Heart left ventricle (tissue), 16 donors: ENCODE results near the gene RPL32. TPM values are rescaled to one million over a fixed set of nuclear protein-coding genes. Genes with fewer than 3 reads are reported as not detected.

Source experiments
- ATAC-seq, 4 donors: fragments of 200-7000 bp; cut with Tn5 transposase; one replicate each; pipeline ENCODE4 v1.9.1; 2020 to 2022; ENCODE audit warnings: moderate library complexity in 4 of 4, mild to moderate bottlenecking in 3 of 4, moderate number of reproducible peaks in 1 of 4
- DNase-seq, 5 donors: peaks; one replicate each; pipeline ENCODE4 v3.0.0-alpha.2; 2020
- H3K27ac ChIP-seq, 12 donors: fragments of 200-600 bp; sonication (generic) in 4 of 12; one replicate each; pipeline versions ENCODE4 v1.5.0 to v1.8.0; 2016 to 2022; ENCODE audit warnings: mild to moderate bottlenecking in 2 of 12
- H3K27me3 ChIP-seq, 9 donors: fragments of 200-600 bp; sonication (generic) in 2 of 9; one replicate each; pipeline versions ENCODE4 v1.5.1 to v1.8.0; 2016 to 2022; ENCODE audit warnings: mild to moderate bottlenecking in 3 of 9
- H3K36me3 ChIP-seq, 9 donors: fragments of 200-600 bp; sonication (generic) in 2 of 9; one replicate each; pipeline versions ENCODE4 v1.5.0 to v1.8.0; 2018 to 2022; ENCODE audit warnings: mild to moderate bottlenecking in 2 of 9
- H3K4me1 ChIP-seq, 12 donors: fragments of 200-600 bp; sonication (generic) in 4 of 12; one replicate each; pipeline versions ENCODE4 v1.5.0 to v1.8.0; 2016 to 2022; ENCODE audit warnings: mild to moderate bottlenecking in 3 of 12
- H3K4me3 ChIP-seq, 12 donors: fragments of 200-600 bp; sonication (generic) in 4 of 12; one replicate each; pipeline versions ENCODE4 v1.5.0 to v1.8.0; 2017 to 2022; ENCODE audit warnings: mild to moderate bottlenecking in 9 of 12, moderate library complexity in 4 of 12
- H3K9me3 ChIP-seq, 12 donors: fragments of 200-600 bp; sonication (generic) in 4 of 12; one replicate each; pipeline versions ENCODE4 v1.5.0 to v1.8.0; 2016 to 2022; ENCODE audit warnings: mild to moderate bottlenecking in 1 of 12
- CTCF ChIP-seq, 12 donors: fragments of 200-600 bp; sonication (generic) in 4 of 12; IDR thresholded peaks; one replicate each; pipeline versions ENCODE4 v1.5.0 to v1.8.0; 2018 to 2022; ENCODE audit warnings: antibody characterized with exemption in 12 of 12, mild to moderate bottlenecking in 5 of 12
- POLR2A ChIP-seq, 2 donors: fragments of 450-650 bp; IDR thresholded peaks; one replicate each; pipeline ENCODE4 v1.6.1; 2017; ENCODE audit warnings: antibody characterized with exemption in 2 of 2, mild to moderate bottlenecking in 2 of 2, moderate library complexity in 2 of 2
- WGBS, 4 donors: extraction: QIAGEN DNeasy Blood & Tissue Kit in 2 of 4; methylation state at CpG; one replicate each; pipeline versions ENCODE4 v1.1.5 to v1.1.7; 2013 to 2018; 5-methylcytosine and 5-hydroxymethylcytosine counted together
- intact Hi-C, 10 donors: fragments of 100-400 bp; cut with DNase I; formaldehyde crosslinking; loops; one replicate each; pipeline versions ENCODE4 v1.11.1 to v1.14.2; 2022
- polyA plus RNA-seq, 2 donors: library from polyadenylated mRNA; stranded (reverse); fragments of 200-250 nt; gene quantifications; one replicate each; pipeline ENCODE4 v1.2.3, GENCODE V29; 2013
- total RNA-seq, 9 donors: library from RNA; depleted of rRNA in 2 of 9; stranded (reverse); fragments of >200 nt in 2 of 9; fragmentation: NEBNext Ultra II Directional in 3 of 9; extraction: Animal tissue kit (Norgen Biotek cat#: 25700) in 3 of 9; gene quantifications; one replicate each; pipeline versions ENCODE4 v1.1.0 to v1.2.4, GENCODE V29; 2016 to 2023
- donor health status: ischemic (EF 13 %, LVEDD 7.1; RV severe dilation, severe dysfunction).
- donor health status: healthy with polysubstance abuse.
- donor health status: DM: no; HTN: yes; CAD: no.
- donor health status: DM: no; HTN: no; CAD: no.
- donor health status: ischemic (EF 25% LVEDD 6.9; RV normal size, moderate dysfunction).
- donor health status: ischemic (EF 25% LVEDD 5.7; RV mildly dilated, moderate dysfunction).
- donor health status: healthy.
- donor health status: DM: yes; HTN: yes; CAD: no.
- donor health status: ischemic (EF 35%, LVEDD 5.7; RV mildly dilated, moderate dysfunction).
- donor health status: nonischemic (EF 11% LVEDD 7.7; RV severe dilation, severe dysfunction).
- donor health status: DM: yes; HTN: yes; CAD: no.
- donor health status: PGD.
- donor health status: ischemic (EF 29% LVEDD 5.4; RV normal size, mild dysfunction).
- donor health status: nonischemic (EF 23%, LVEDD 6.1; RV moderate dilation, normal function).

The RPL32 gene
- total and polyA plus RNA-seq, 11 donors, result 377 to 1,620 (median 997) TPM

- peak overlapping the region; percentile 48 to 86 (median 66) for H3K4me3 ChIP-seq
- TF ChIP-seq CTCF (IDR thresholded peaks at IDR 0.05) (no peak), POLR2A (IDR thresholded peaks at IDR 0.05) (no peak)
- 28 to 45% (median 42%) methylated on average over 13 to 17 of the region's 17 CpGs for WGBS, 4 donors
- intact Hi-C loops, result loop anchor here in 2 of 10 donors (5.0 kb wide), 2 partner anchors 40 to 135 kb away; partner anchors contain the start of gene RAF1 (in 1 of the 2)
- H3K9me3 ChIP-seq, result no peaks in the 10 kb centered on the region
- no peaks in the 10 kb centered on the region for H3K27me3 ChIP-seq
- H3K4me1 ChIP-seq, result peaks cover 0 to 55% (median 9%) of the 10 kb centered on the region in 12 donors
- peaks cover 0 to 1% (median 0%) of the 10 kb centered on the region in 9 donors for H3K36me3 ChIP-seq
- peak overlapping the region; percentile 50 to 97 (median 89) for H3K27ac ChIP-seq
- DNase-seq, result no peak
- ATAC-seq, result peak in 2 of 4 donors; percentile 3 to 20
These were observed 44.1 kb downstream of the RPL32 start for GRCh38 chr3:12797124-12797891.

DNA sequence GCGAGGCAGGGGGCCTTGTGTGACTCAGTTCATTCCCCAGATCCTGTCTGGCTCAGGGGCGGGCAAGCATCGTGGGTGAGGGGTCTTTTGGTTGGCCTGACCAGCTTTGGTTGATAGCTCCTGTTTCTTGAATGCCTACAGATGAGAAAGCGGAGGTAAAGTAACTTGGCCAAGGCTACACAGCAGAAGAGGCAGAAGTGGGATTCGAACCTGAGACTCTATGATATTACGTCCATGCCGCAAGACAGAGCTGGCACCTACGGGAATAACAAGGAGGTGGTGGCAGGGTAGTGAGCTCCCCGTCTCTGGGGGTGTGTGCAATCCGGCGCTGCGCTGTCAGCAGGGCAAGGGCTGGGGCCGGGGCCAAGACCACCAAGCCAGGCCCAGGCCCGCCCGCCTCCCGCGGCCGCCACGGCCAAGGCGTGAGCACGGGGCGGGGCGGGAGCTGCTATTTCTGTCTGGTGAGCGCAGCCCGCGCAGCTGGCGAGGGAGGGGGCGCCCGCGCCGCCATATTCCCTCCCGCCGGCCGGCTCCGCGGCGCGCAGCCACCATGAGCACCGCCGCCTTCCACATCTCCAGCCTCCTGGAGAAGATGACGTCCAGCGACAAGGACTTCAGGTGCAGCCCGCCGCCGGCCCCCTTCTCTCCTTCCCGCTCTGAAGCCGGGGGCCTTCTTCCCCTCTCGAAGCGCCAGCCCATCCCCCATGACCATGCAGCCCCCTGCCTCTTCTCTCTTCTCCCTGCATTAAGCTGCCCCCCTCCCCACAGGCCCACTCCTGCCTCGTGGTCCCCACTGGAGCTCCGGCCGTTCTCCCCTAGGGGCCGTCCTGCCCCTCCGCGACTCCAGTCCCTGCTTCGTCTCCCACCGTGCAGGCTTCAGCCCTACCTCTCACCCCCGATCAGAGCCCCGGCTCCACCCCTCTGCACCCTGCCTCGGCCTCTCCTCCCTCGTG lies 44.9 kb downstream of the RPL32 start, which contains the start of gene CAND2:
Gene CAND2 (plus strand): TSS at position 510 of the 953 bp plus-strand sequence. CDS start 41 bp downstream, at position 551.
- peak; percentile 73 to 90 (median 81) for DNase-seq
- intact Hi-C loops, result loop anchor here in 2 of 10 donors (5.0 kb wide), 2 partner anchors 41 to 134 kb away; partner anchors contain the start of gene RAF1 (in 1 of the 2)
- no peaks in the 10 kb centered on the region for H3K36me3 ChIP-seq
- TF ChIP-seq CTCF (IDR thresholded peaks at IDR 0.05) (no peak), POLR2A (IDR thresholded peaks at IDR 0.05) (peak; percentile 20 to 49)
- peak within 1 kb of the TSS; percentile 48 to 86 (median 66) for H3K4me3 ChIP-seq
- H3K27me3 ChIP-seq, result no peaks in the 10 kb centered on the region
- H3K27ac ChIP-seq, result peak within 1 kb of the TSS; percentile 50 to 97 (median 89)
- ATAC-seq, result peak; percentile 51 to 89 (median 87)
- no peaks in the 10 kb centered on the region for H3K9me3 ChIP-seq
- peaks cover 0 to 54% (median 9%) of the 10 kb centered on the region in 12 donors for H3K4me1 ChIP-seq
- WGBS, 4 donors, result 6 to 12% (median 7%) methylated on average over 33 to 61 of the region's 61 CpGs

DNA sequence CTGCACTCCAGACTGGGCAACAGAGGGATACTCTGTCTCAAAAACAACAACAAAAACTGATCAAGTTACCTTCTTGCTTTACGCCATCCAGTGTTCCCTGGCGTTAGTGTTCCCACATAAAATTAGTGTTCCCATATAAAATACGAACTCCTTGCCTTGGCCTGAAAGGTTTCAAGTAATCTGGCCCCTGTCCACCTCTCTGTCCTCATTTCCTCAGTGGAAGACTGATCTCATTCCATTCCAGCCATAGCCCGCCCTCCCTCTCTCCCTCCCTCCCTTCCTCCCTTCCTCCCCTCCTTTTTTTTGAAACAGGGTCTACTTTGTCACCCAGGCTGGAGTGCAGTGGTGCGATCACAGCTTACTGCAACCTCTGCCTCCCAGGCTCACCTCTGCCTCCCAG lies 47.7 kb downstream of the RPL32 start:
- 76 to 82% (median 79%) methylated on average over 5 of the region's 5 CpGs for WGBS, 4 donors
- no peak for ATAC-seq
- peaks cover 0 to 26% (median 7%) of the 10 kb centered on the region in 12 donors for H3K4me1 ChIP-seq
- intact Hi-C loops, result no loop called here
- no peaks in the 10 kb centered on the region for H3K27me3 ChIP-seq
- no peaks in the 10 kb centered on the region for H3K36me3 ChIP-seq
- no peak overlapping the region for H3K4me3 ChIP-seq
- no peak for DNase-seq
- no peak overlapping the region for H3K27ac ChIP-seq
- TF ChIP-seq POLR2A (IDR thresholded peaks at IDR 0.05) (no peak), CTCF (IDR thresholded peaks at IDR 0.05) (no peak)
- no peaks in the 10 kb centered on the region for H3K9me3 ChIP-seq
